GM18909 (cell line): ENCODE data around the gene WWOX.

ENCODE experiments used
- ATAC-seq: cut with Tn5 transposase; IDR thresholded peaks from one replicate; pipeline ENCODE4 v1.9.1; 2021; ENCODE audit warnings: mild to moderate bottlenecking; ENCODE audit not compliant: unreplicated experiment, poor library complexity

WWOX gene

DNA sequence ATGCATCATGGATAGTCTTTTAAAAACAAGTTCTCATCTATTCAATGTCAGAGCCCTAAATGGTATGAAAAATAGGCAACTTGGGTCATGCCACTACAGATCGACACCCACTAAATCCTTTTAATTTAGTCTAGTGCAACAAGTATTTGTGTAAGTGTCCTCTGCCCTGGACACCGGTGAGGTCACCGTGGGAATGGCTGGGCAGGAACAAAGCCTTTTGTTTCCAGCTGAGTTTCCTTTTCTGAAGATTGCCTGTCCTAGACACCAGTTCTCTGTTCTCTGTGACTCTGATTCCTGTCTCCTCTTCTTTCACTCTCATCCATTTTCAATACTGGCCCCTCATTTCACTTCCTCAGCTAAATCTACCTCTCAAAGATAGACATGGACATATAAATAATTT, 1054.6 kb downstream of the WWOX start:
- ATAC-seq, result no peak

DNA sequence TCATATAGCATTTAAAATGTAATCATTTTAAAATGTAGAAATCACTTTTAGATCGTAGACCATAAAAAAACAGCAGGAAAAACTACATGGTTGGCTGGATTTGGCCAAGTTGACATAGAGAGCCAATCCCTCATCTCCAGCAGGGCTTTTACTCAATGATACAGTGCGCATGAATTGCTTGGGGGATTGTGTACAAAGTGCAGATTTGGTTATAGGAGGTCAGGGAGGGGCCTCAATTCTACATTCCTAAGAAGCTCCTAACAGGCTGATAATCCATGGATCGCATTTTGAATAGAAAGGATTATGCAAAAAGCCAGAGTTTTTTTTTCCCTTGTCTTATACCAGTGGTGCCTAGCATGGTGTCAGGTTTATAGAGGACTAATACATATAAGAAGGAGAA, 1056.0 kb downstream of the WWOX start:
- ATAC-seq, result no peak

DNA sequence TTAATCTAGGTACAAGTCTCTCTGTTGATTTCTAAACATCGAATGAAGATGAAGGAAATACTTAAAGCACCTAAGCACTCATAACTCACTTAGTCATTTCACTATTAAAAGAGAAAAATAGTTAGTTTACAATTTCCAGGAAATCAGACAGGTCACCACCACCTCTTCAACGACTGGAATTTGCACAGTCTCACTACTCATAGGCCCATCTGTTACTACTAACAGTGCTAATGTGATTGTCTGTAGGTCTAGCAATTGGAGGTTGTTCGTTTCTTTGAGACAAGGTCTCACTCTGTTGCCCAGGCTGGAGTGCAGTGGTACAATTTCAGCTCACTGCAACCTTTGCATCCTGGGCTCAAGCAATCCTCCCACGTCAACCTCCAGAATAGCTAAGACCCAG, 1056.5 kb downstream of the WWOX start:
- no peak for ATAC-seq

DNA sequence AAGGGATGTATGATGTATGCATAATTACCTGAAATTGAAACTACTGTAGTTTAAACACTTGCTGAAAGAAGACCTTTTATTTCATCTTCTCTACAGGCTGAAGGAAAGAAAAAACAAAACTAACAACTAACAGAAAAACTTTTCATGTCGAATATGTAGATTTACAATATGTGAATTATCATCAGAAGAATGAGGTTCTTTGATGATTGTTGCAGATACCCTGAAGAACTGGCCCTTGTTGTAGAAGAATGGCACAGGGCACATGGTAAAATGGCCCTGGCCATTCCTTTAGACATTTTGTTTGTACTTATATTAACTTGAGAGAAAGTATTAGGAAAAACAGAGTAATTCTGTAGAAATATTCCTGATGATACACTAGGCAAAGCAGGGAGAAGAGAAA, 1057.3 kb downstream of the WWOX start:
- ATAC-seq, result no peak

DNA sequence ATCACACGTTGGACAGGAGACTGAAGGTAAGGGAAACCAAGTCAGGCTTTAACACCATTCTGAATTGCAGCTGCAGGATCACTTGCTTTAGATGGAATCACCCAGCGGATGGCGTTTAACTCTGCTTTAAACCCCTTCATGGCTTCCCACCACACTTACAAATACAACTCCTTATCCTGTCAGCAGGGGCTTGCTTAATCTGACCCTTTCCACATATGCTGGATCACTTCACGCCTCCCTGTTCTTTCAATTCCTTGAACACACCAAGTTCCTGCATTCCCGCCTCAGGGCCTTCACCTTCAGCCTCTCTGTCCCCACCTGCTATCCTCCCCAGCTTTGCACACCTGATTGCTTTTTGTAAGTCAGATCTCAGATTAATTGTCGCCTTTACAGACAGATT, 1058.9 kb downstream of the WWOX start:
- no peak for ATAC-seq

DNA sequence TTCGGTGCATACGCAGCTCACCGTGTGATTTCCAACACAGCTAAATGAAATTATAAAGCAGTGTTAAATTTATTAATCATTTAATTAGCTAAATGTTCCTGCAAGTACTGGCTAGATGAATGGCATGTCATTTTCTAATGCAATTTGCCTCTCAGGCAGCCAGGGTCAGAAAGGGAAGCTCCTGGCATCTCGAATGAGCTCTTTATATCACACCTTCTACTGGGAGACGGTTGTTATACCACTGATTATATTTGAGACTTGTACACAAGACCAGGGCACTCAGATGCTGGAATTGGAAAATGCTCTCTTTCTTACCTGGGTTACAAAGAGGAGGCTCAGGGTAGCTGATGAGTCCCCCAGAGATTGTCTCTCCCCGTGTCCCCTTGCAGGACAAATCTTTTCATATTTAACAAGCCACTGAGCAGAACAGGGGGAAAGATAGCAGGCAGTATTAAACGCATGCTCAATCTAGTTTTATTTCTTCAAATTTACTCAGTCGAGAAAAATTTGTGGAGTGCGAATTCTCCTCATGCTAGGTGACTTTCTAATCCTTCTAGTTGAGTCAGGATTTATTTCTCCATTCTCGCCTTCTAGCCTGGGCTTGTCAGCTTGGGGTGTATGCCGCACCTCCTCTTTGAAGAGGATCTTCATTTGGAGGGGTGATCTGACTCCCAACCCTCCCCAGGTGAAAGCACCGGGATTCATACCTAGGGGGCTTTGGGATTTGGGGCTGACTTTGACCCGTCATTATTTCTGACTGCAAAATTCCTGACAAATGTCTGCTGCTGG, 1060.0 kb downstream of the WWOX start:
- no peak for ATAC-seq

DNA sequence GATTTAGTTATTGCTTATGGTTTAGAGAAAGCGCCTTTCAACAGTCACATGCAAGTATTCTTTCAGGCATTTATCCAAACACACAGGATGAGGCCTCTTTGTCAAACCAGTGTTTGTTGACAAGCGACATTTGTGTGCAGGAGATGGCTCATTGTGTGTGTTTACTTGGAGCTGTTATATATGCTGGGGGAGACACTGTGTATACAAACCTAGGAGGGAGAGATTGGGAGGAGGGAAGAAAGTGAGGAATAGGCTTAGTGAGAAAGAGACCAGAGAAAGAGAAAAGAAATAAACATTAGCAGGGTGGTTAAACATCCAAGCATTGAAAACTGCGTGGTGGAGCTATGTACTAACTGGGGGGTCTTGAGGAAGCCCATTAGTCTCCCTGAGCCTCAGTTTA, 1063.5 kb downstream of the WWOX start:
- ATAC-seq, result no peak

DNA sequence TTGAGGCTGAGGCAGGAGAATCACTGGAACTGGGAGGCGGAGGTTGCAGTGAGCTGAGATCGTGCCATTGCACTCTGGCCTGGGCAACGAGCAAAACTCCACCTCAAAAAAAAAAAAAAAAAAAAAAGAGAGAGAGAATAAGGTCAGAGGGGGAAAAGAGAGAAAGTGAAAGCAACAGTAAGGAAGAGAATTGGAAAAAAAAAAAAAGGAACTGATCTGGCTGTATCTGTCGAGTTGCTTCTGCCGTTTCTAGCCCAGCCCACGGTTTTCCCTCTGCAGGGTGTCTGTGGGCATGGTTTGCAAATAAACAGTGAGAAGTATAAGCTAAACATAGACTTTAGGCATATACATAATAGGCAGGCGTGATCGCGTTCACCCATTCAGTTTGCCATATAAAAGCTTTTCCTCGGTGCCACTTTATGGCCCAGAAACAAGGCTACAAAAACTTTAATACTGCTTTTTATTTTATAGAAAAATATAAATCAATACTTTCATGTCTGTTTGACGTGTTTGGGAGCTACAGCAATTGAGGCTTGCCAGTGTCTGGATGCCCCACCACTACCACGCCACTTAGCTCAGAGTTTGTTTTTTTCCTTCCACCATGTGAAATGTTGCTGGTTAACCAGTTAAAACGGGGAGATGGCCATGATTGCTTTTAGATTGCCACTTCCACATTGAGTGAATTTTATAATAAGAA, 1064.4 kb downstream of the WWOX start:
- no peak for ATAC-seq

DNA sequence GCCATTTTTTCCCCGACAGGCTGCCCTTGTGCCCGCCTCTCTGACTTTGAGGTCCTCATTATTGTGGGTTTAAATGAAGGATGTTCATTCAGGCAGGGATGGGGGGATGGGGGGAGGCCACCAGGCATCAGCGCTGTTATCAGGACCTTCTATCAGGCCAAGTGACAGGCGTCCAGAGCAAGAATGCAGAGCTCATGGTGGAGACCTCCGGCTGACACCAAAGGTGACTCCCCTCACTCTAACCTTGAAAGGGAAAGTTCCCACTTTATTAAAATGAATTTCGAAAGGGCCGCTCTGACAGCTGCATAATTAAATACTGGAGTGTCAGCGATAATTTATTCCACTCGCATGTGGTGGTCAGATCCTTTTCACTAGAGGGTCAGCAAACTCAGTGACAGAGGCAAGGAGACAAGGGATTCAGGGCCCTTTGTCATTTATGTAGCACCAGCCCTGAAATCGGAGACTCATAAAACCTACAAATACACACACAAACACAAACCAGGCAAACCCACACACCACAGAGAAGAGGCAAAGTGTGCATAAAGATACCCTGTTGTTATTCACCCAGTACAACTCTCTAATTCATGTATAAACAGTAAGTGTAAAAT, 1065.0 kb downstream of the WWOX start:
- no peak for ATAC-seq

DNA sequence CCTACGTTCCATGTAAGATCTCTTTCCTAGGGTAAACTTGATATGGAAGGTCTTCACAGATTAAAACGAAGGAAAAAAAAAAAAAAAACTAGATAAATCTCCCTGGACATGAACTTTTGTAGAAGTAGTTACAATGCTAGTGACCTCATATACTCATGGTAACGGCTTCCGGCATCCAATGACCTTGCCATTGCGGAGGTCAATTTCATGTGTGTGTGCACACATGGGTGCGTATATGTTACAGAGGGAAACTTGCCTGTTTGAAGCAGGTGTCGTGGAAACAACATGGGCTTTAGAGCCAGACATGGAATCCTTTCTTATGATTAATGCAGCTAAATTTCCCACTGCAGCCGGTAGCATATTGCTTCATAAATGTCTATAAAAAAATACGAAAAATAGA, 1065.6 kb downstream of the WWOX start:
- ATAC-seq, result no peak

DNA sequence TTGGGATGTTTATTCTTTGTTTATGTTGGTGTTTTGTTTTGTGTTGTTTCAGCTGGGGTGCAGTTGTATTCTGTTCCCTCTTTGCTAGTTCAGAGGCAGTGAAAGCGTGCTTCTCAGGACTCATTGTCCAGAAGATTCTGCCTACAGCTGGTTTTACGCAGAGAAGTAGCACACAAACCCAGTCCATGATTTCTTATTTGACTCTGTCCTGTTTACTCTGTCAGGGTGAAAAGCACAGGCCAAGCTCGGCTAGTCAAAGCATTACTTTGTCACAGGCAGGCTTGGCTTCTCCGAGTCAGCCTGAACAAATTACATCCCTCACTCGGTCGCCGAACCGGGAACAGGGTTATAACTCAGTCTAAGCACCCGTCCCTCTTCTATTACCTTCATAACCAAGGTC, 1066.1 kb downstream of the WWOX start:
- no peak for ATAC-seq

DNA sequence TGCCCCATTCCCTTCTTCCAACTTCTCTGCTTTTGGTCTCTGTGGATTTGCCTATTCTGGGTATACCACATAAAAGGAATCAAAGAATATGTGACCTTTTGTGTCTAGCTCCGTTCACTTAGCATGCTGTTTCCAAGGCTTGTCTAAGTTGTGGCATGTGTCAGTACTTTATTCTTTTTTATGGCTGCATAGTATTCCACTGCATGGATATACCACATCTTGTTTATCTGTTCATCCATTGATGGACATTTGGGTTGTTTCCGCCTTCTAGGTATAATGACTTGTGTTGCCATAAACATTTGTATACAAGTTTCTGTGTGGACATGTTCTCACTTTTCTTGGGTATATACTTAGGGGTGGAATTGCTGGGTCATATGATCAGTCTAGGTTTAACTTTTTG, 1068.4 kb downstream of the WWOX start:
- ATAC-seq, result no peak

DNA sequence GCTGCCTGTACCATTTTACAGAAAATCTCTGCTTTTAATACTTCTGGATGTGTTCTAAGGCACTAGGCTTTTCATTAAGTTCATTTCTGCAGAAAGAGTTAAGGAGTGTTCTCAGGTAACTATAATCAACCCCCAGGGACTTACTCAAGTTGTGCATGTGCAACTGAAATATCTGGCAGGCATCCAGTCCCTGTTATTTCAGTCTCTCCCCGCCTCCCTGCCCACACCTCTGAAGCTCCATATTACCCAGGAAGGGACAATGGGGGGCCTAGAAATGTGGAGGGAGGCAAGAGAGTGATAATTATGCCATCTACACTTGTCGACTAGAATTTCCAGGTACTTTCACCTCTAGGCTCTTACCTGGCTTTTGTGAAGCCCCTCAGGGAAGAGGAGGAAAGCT, 1068.9 kb downstream of the WWOX start:
- no peak for ATAC-seq

DNA sequence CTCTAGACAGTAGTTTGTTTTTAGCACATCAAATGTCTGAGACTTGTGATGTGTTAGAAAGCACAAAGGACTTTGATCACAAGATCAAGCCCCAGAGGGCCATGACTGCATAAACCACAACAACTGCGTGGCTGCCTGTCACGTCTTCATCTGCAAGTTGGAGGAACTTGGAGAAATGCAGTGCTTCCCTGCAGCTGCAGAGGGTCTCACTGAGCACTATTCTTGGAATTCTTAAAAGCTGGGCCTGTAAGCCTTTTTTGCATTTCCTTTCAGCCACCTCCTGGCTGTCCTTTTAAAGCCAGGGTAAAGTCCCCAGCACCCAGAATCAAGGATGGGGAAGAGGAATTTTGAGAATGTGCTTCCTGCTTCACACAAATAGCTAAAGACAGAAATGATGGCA, 1069.8 kb downstream of the WWOX start:
- ATAC-seq, result no peak

DNA sequence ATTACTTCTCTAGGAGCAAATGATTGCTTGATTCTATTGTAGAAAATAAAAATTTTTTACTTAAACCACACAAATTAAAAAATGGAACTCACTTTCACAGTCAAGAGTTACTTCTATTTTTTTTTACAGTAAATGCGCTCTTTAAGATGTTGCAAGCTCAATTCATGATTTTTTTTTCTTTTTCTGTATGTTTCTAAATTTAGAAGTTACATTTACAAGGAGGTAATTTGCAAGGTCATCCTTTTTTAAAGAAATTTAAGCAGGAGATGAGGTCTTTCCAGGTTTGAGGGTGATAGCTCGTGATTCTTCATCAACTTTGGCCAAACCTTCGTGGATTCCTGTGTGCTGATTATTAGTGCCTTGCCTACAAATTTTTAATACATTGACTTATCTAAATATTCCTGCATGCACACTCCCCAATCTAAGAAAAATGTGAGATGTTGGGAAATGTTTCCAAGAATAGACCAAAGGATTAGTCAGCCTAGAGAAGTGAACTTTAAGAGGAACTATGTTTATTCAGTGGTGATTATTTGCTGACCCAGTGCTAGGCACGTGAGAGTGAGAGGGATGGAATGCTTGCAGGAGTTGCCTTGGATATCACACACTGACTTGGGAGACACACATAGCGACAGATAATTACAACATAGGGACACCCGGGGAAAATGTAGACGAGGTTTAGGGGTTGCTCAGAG, 1071.2 kb downstream of the WWOX start:
- no peak for ATAC-seq

DNA sequence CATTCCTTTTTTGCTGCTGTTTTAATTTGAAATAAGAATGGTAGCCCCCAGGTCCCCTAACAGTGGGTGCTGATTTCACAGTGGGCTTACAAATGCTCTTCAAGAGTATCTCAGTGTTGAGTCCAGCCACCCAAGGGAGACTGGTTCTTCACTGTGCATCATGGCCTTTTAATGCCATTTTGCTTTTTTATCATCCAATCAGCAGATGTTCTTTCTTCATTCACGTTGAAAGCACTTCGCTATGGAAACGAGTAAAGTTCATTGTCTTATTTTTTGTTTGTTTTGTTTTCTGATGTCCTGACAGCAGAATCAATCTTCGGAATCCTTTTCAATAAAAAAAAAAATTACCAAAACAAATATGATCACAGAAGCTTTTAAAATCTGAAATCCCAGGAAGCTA, 1072.0 kb downstream of the WWOX start:
- no peak for ATAC-seq

DNA sequence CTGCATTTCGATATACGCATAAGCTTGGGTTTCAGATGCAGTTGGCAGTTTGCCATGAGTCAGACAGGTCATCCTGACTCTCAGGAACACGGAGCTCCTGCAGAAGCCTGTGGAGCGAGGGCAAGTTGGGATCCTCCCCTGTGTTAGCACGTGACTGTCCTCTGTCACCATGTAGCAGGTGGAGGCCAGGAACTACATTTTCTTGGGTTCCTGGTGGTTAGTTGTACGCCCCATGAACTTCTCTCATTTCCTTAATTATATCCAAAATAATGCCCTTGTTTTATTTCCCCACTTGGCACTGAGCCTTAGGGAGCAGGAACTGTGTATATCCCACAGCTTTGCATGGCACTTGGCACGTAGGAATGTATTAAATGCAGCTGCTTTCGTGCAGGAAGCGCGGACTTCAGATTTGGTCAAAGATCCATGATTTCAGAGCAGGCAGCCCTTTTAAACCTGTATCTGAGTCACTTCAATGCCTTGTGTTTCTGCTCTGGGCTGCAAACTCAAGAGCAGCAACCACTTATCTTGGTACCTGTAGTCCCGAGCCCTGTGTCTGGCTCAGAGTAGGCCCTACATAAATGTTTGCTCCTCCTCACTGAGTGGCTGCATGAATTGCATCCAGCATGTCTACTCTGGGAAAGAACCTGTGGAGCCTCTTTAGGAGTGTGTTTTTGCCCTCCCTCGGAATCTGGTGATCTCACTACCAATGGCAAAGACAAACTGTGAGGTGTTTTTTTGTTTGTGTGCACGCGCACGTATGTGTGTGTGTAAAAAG, 1072.7 kb downstream of the WWOX start:
- no peak for ATAC-seq

DNA sequence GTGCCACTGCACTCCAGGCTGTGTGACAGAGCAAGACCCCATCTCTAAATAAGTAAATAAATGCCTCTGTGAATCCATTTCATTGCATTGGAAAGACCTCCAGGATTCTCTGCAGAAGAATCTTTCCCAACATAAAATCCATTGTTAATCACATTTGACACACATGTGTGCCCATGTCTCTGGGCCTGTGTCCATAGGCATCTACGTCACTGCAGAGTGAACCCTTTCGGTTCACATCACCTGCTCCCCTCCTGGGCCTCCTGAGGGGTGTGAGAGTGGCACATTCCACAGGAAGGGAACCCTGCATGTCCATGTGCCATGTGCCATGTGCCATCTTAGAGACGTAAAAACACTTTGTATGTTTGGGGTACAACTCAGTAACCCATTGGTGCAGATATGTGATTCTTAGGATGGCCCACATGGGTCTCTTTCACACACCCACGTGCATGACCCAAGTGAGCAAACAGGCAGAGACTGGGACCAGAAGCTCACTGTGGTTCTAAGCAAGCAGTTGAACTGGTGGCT, 1073.6 kb downstream of the WWOX start:
- no peak for ATAC-seq

DNA sequence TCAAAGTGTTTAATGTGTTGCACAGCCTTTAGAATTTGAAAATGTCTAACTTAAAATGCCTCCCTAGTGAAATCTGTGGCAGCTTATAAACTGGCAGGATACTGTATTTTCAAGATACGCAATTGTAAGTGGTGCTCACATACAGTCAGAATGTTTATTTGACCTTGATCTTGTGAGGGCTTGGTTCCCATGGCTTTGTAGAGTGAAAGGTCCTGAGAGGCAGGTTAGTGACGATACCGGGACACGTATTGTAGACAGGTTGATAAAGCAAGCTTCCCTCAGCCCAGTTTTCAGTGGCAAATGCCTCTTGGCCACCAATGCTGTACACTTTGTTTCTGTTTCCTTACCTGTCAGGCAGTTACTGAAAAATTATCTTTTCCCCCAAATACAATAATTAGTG, 1074.5 kb downstream of the WWOX start:
- ATAC-seq, result no peak
